ENCODE data around the gene ATG7.

The ATG7 gene

GRCh38 chr3:11576453-11576852 is 304.3 kb downstream of the ATG7 start:
- no peak for TF ChIP-seq CTCF (IDR thresholded peaks at IDR 0.05; ENCODE audit: insufficient read depth, missing control alignments)
- no peak for FAIRE-seq
- no peak for DNase-seq (ENCODE audit: insufficient read length, low spot score)

- DNase-seq (ENCODE audit: insufficient read length, low spot score) (no peak), FAIRE-seq (no peak)
- no peak for TF ChIP-seq CTCF (IDR thresholded peaks at IDR 0.05; ENCODE audit: insufficient read depth, missing control alignments)
Observed at GRCh38 chr3:11578169-11578568, 306.0 kb downstream of the ATG7 start.

GRCh38 chr3:11580645-11581044 is 308.4 kb downstream of the ATG7 start:
- FAIRE-seq, result no peak
- DNase-seq (ENCODE audit: insufficient read length, low spot score), result no peak
- TF ChIP-seq CTCF (IDR thresholded peaks at IDR 0.05; ENCODE audit: insufficient read depth, missing control alignments), result no peak

GRCh38 chr3:11581237-11582190 is 309.3 kb downstream of the ATG7 start:
- no peak for DNase-seq (ENCODE audit: insufficient read length, low spot score)
- no peak for TF ChIP-seq CTCF (IDR thresholded peaks at IDR 0.05; ENCODE audit: insufficient read depth, missing control alignments)
- no peak for FAIRE-seq

GRCh38 chr3:11582191-11582968 is 310.2 kb downstream of the ATG7 start:
- TF ChIP-seq CTCF (IDR thresholded peaks at IDR 0.05; ENCODE audit: insufficient read depth, missing control alignments), result no peak
- no peak for FAIRE-seq
- DNase-seq (ENCODE audit: insufficient read length, low spot score), result no peak

- DNase-seq (ENCODE audit: insufficient read length, low spot score), result no peak
- FAIRE-seq, result no peak
- no peak for TF ChIP-seq CTCF (IDR thresholded peaks at IDR 0.05; ENCODE audit: insufficient read depth, missing control alignments)
Observed at GRCh38 chr3:11583235-11583634, 311.0 kb downstream of the ATG7 start.

Measured in D721Med (cell line).